Ishikawa (cell line): Measurements from ENCODE around the gene KLHL8.

Experiments used
- CEBPB ChIP-seq: IDR thresholded peaks from 2 replicates; pipeline ENCODE4 v1.6.1; 2012
- CREB1 ChIP-seq: IDR thresholded peaks from 2 replicates; pipeline ENCODE4 v1.6.1; 2012; ENCODE audit warnings: low read depth
- EGR1 ChIP-seq: IDR thresholded peaks from 2 replicates; pipeline ENCODE4 v1.6.1; 2012
- EP300 ChIP-seq: IDR thresholded peaks from 2 replicates; pipeline ENCODE4 v1.6.1; 2012; ENCODE audit warnings: borderline replicate concordance
- FOXM1 ChIP-seq: IDR thresholded peaks from 2 replicates; pipeline ENCODE4 v1.6.1; 2012; ENCODE audit warnings: low read depth, borderline replicate concordance
- MAX ChIP-seq: IDR thresholded peaks from 2 replicates; pipeline ENCODE4 v1.6.1; 2012
- NFIC ChIP-seq: IDR thresholded peaks from 2 replicates; pipeline ENCODE4 v1.6.1; 2012
- RAD21 ChIP-seq: IDR thresholded peaks from 2 replicates; pipeline ENCODE4 v1.6.1; 2012; ENCODE audit warnings: low read depth
- TAF1 ChIP-seq: IDR thresholded peaks from 2 replicates; pipeline ENCODE4 v1.6.1; 2012; ENCODE audit warnings: low read depth, mild to moderate bottlenecking
- TCF12 ChIP-seq: IDR thresholded peaks from 2 replicates; pipeline ENCODE4 v1.6.1; 2012; ENCODE audit warnings: low read depth
- TEAD4 ChIP-seq: IDR thresholded peaks from 2 replicates; pipeline ENCODE4 v1.6.1; 2012
- YY1 ChIP-seq: IDR thresholded peaks from 2 replicates; pipeline ENCODE4 v1.6.1; 2012; ENCODE audit warnings: low read depth
- ZBTB7A ChIP-seq: IDR thresholded peaks from 2 replicates; pipeline ENCODE4 v1.6.1; 2012; ENCODE audit warnings: low read depth
- TF ChIP-seq, protein P1 (sequence below): IDR thresholded peaks from 2 replicates; pipeline ENCODE4 v1.6.1; 2012
- TF ChIP-seq, protein P2 (sequence below): IDR thresholded peaks from 2 replicates; pipeline ENCODE4 v1.6.1; 2012; ENCODE audit warnings: low read depth, mild to moderate bottlenecking

The KLHL8 gene

GRCh38 chr4:87220094-87220822 lies at the start of gene KLHL8:
Gene KLHL8, minus strand, starts transcription at chr4:87220618. Its CDS starts 25,079 bp downstream, at chr4:87195539.
- TF ChIP-seq RAD21 (no peak), EGR1 (peak; percentile 94), TAF1 (peak; percentile 78), CREB1 (no peak), MAX (peak; percentile 45), ZBTB7A (peak; percentile 84; the same call in 1 of the 2 replicates)
- TF ChIP-seq, protein P1, sequence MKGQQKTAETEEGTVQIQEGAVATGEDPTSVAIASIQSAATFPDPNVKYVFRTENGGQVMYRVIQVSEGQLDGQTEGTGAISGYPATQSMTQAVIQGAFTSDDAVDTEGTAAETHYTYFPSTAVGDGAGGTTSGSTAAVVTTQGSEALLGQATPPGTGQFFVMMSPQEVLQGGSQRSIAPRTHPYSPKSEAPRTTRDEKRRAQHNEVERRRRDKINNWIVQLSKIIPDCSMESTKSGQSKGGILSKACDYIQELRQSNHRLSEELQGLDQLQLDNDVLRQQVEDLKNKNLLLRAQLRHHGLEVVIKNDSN = peak; percentile 5; the same call in 1 of the 2 replicates
- TF ChIP-seq, protein P2, sequence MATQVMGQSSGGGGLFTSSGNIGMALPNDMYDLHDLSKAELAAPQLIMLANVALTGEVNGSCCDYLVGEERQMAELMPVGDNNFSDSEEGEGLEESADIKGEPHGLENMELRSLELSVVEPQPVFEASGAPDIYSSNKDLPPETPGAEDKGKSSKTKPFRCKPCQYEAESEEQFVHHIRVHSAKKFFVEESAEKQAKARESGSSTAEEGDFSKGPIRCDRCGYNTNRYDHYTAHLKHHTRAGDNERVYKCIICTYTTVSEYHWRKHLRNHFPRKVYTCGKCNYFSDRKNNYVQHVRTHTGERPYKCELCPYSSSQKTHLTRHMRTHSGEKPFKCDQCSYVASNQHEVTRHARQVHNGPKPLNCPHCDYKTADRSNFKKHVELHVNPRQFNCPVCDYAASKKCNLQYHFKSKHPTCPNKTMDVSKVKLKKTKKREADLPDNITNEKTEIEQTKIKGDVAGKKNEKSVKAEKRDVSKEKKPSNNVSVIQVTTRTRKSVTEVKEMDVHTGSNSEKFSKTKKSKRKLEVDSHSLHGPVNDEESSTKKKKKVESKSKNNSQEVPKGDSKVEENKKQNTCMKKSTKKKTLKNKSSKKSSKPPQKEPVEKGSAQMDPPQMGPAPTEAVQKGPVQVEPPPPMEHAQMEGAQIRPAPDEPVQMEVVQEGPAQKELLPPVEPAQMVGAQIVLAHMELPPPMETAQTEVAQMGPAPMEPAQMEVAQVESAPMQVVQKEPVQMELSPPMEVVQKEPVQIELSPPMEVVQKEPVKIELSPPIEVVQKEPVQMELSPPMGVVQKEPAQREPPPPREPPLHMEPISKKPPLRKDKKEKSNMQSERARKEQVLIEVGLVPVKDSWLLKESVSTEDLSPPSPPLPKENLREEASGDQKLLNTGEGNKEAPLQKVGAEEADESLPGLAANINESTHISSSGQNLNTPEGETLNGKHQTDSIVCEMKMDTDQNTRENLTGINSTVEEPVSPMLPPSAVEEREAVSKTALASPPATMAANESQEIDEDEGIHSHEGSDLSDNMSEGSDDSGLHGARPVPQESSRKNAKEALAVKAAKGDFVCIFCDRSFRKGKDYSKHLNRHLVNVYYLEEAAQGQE = no peak

DNA sequence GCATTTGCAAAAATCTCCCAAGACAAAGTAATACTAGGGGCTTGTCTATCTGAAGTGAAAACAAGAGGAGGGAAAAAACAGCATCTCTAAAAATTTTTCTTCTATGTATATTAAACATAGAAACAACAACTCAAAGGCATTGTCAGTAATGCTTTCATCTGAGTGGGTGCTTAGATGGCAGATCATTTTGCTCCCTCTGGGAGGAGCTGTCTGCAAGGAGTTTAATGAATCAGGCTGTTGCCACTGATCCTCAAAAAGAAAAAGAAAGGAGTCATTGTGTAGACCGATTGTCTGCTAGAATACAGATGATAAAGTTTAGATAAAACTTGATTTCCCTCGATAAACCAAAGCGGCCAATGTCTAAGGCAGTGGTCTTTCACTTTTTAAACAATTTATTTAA lies 49.7 kb upstream of the KLHL8 start:
- TF ChIP-seq YY1 = no peak
- TF ChIP-seq CREB1 = no peak
- no peak for TF ChIP-seq TAF1
- TF ChIP-seq RAD21 = peak; percentile 78
- TF ChIP-seq CEBPB = no peak
- TF ChIP-seq TCF12 = no peak
- TF ChIP-seq EGR1 = no peak

DNA sequence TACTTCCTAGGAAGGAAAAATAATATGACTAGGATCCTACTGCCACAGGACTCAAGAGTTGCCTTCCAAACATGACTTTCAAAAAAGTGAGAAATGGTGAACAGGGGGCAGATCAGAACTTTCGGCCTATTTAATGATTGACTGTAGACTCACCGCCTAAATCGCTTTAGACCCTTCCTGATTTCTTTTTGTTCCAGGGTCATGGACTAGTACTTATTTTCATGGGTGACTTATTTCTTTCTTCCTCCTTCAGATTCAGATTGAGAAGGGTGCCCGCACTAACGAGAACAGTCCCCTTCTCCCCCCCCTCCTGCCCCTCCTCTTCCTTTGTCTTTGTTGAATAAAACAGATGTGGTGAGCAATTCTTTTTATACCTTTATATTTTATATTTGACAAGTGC lies 48.0 kb upstream of the KLHL8 start:
- no peak for TF ChIP-seq CEBPB
- TF ChIP-seq YY1 = no peak
- no peak for TF ChIP-seq FOXM1
- no peak for TF ChIP-seq TEAD4
- no peak for TF ChIP-seq TAF1
- TF ChIP-seq MAX = no peak
- no peak for TF ChIP-seq EP300
- TF ChIP-seq NFIC = no peak
- TF ChIP-seq, protein P2 = no peak

DNA sequence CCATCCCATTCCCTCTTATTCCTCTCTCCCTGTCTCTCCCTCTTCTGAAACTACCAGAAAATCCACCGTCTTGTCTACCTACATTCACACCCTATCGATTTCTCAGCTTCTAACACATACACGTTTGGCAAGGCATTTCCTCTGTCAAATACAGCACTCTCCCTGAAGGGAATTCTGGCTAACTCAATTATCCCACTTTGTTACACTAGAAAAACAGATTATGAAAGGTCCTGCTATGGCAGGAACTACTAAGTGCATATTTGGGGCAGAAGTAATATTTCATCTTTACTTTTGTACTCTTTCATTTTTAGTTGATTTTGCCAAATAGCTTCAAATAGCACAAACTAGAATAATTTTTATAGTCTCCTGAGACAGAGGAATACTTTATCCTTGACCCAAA lies 46.6 kb upstream of the KLHL8 start:
- TF ChIP-seq, protein P1 = no peak
- TF ChIP-seq TCF12 (no peak), EGR1 (no peak), NFIC (no peak), RAD21 (no peak), CEBPB (no peak), TAF1 (no peak), TEAD4 (no peak), YY1 (no peak), FOXM1 (no peak), EP300 (no peak), MAX (no peak), ZBTB7A (no peak), CREB1 (no peak)
- TF ChIP-seq, protein P2 = no peak
